ENCODE data around the gene ODF2.

- TF ChIP-seq POLR2A (IDR thresholded peaks at IDR 0.05) (no peak), CTCF (IDR thresholded peaks at IDR 0.05) (no peak)
Measured at GRCh38 chr9:128428644-128429512, 26.9 kb upstream of the ODF2 start.
